HG03558 (cell line): ENCODE measurements around the gene USP8.

ENCODE experiments used
- ATAC-seq: cut with Tn5 transposase; IDR thresholded peaks from one replicate; pipeline ENCODE4 v1.9.1; 2021; ENCODE audit warnings: moderate number of reproducible peaks; ENCODE audit not compliant: unreplicated experiment; ENCODE audit errors: extremely low read depth

Gene USP8

GRCh38 chr15:50531163-50531562, 107.0 kb downstream of the USP8 start:
- ATAC-seq, result no peak

- no peak for ATAC-seq
Measured at GRCh38 chr15:50531766-50532165, 107.6 kb downstream of the USP8 start.

DNA sequence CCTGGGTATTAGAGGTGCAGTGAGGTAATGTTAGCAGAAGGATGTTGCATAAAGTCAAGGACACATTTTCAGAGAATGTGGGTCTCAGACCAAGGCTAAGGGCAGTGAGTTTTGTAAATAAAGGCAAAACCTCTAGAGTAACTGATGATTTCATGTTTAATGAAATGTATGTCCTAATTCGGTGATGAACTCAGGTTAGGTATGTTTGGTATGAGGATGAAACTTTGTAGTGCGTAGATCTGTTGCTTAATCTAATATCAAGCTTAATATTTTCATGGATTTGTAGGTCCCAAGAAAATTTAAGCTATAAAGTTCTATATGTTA, 118.6 kb downstream of the USP8 start:
- no peak for ATAC-seq

DNA sequence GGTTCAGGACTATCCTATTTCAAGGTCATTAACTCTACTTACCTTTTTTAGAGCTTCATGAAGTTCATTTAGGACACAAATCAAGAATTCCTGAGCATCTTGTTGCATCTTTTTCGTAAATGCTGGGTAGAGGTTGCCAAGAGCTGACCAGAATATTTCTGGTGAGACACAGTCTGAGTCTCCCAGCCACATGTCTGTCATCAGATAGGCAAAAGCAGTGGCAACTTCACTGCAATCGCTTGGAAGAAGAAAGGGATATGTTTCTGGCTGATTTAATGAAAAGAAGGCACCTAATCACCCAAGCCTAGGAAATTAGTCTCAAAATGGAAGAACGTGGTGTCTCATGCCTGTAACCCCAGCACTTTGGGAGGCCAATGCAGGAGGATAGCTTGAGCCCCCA, 119.4 kb downstream of the USP8 start:
- no peak for ATAC-seq

- no peak for ATAC-seq
Measured at GRCh38 chr15:50544368-50544767, 120.2 kb downstream of the USP8 start.

DNA sequence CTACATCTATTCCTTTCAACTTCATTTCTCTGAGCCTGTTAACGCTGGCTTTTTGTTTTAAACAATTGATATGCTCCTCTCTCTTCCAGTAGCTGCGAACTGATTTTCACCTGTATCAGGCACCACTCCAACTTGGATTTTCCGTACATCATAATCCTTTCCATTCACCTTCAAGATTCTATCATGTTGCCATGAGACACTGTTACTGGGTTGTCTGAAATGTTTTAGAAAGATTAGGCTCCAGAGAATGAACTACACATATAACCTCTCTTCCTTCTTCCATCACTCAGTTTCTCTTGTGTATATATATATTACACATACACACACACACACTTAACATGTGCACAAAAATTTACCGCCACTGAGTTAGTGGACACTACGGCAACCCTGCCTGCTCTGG, 122.4 kb downstream of the USP8 start, which contains the start of gene USP50:
Gene USP50, minus strand, starts transcription at position 101 of the 400 bp plus-strand sequence. CDS start 141 bp downstream, outside the sequence.
- ATAC-seq, result no peak

DNA sequence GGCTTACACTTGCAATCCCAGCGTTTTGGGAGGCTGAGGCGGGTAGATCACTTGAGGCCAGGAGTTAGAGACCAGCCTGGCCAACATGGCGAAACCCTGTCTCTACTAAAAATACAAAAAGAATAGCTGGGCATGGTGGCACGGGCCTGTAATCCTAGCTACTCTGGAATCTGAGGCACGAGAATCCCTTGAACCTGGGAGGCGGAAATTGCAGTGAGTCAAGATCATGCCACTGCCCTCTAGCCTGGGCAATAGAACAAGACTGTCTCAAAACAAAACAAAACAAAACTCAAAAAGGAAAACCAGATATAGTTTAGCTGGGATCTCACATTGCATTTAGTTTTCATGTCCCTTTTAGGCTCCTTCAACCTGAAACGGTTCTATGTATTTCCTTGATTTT, 125.1 kb downstream of the USP8 start:
- ATAC-seq, result no peak

DNA sequence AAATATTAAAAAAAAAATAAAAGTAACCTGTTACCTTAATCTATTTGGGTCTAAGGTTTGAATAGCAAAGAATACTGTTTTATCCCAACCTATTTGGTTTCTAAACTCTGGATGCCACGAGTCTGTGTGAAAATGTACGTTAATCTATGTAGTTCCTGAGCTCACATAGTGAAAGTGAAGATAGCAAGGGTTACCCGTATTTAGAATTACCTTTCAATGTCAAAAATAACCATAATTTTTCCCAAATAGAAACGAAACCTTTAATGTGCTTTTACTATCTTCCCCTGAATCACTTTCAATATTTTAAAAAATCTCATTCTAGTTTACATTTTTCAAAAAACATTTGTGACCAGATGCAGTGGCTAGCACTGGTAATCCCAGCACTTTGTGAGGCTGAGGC, 128.0 kb downstream of the USP8 start:
- no peak for ATAC-seq

GRCh38 chr15:50556642-50557371, 132.6 kb downstream of the USP8 start:
- no peak for ATAC-seq

DNA sequence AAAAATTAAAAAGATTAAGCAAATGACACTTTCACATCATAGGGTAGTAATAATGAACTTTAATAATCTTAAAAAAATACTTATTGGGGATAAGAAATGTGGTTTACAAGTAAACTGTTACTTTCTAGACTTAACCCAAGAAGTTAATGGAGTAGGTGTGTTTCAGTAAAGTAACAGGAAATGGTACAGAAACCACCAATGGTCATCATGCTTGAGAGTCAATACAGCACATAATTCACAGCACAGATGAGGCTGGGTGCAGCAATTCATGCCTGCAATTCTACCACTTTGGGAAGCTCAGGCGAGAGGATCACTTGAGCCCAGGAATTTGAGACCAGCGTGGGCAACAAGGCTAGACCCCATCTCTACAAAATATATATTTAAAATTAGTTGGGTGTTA, 133.8 kb downstream of the USP8 start:
- no peak for ATAC-seq

GRCh38 chr15:50562735-50563640, 138.8 kb downstream of the USP8 start:
- ATAC-seq, result no peak

DNA sequence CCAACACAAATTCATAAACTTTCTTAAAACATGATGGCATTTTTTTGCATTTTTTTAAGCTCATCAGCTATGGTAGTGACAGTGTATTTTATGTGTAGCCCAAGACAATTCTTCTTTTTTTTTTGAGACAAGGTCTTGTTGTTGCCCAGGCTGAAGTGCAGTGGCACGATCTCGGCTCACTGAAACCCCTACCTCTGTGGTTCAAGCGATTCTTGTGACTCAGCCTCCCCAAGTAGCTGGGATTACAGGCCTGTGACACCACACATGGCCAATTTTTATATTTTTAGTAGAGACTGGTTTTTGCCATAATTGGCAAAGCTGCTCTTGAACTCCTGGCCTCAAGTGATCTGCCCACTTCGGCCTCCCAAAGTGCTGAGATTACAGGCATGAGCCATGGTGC, 139.6 kb downstream of the USP8 start:
- no peak for ATAC-seq
